GM23338 (cell line): Measurements from ENCODE around the gene PASK. TPM values are rescaled to one million over a fixed set of nuclear protein-coding genes. Genes with fewer than 3 reads are reported as not detected.

Experiments used
- ATAC-seq: fragments of 200-7000 bp; cut with Tn5 transposase; 3 replicates; pipeline ENCODE4 v1.9.1; 2020
- DNase-seq: peaks from one replicate; pipeline ENCODE4 v3.0.0-alpha.2; 2015; ENCODE audit warnings: low spot score
- H2AFZ ChIP-seq: fragments of 200-600 bp; sonication (generic); 2 replicates; pipeline ENCODE4 v1.8.0; 2016; ENCODE audit warnings: antibody characterized with exemption, mild to moderate bottlenecking, moderate library complexity
- H3F3A ChIP-seq: fragments of 200-600 bp; sonication (generic); replicated peaks from 2 replicates; pipeline ENCODE4 v1.8.0; 2017; ENCODE audit warnings: antibody characterized with exemption, mixed run types, low read depth
- H3K27ac ChIP-seq: fragments of 200-600 bp; sonication (generic); 2 replicates; pipeline ENCODE4 v1.6.1; 2016; ENCODE audit warnings: low read depth
- H3K27me3 ChIP-seq: fragments of 200-600 bp; sonication (generic); 2 replicates; pipeline ENCODE4 v1.8.0; 2016; ENCODE audit warnings: mild to moderate bottlenecking, mixed run types, moderate library complexity; ENCODE audit not compliant: insufficient read depth
- H3K36me3 ChIP-seq: fragments of 200-600 bp; sonication (generic); 2 replicates; pipeline ENCODE4 v1.8.0; 2016; ENCODE audit warnings: mild to moderate bottlenecking; ENCODE audit not compliant: insufficient read depth
- H3K4me1 ChIP-seq: fragments of 200-600 bp; sonication (generic); 2 replicates; pipeline ENCODE4 v1.8.0; 2016; ENCODE audit warnings: mild to moderate bottlenecking, moderate library complexity; ENCODE audit not compliant: insufficient read depth
- H3K4me2 ChIP-seq: fragments of 200-600 bp; sonication (generic); 2 replicates; pipeline ENCODE4 v1.7.1; 2017; ENCODE audit warnings: mixed run types
- H3K4me3 ChIP-seq: fragments of 200-600 bp; sonication (generic); 2 replicates; pipeline ENCODE4 v1.6.1; 2016; ENCODE audit warnings: mixed run types
- H3K79me2 ChIP-seq: fragments of 200-600 bp; sonication (generic); replicated peaks from 2 replicates; pipeline ENCODE4 v1.8.0; 2017; ENCODE audit warnings: mild to moderate bottlenecking; ENCODE audit not compliant: insufficient read depth
- H3K9me2 ChIP-seq: fragments of 200-600 bp; sonication (generic); 2 replicates; pipeline ENCODE4 v1.8.0; 2017; ENCODE audit not compliant: insufficient read depth
- H4K20me1 ChIP-seq: fragments of 200-600 bp; sonication (generic); replicated peaks from 2 replicates; pipeline ENCODE4 v1.8.0; 2017; ENCODE audit warnings: mild to moderate bottlenecking; ENCODE audit not compliant: insufficient read depth
- H3K27ac Mint-ChIP-seq: 2 replicates; pipeline ENCODE4 v1.8.0; 2020; ENCODE audit warnings: inconsistent platforms, mild to moderate bottlenecking, moderate library complexity, mixed read lengths
- H3K27me3 Mint-ChIP-seq: 3 replicates; pipeline ENCODE4 v1.8.0; 2022; ENCODE audit warnings: low read depth, mild to moderate bottlenecking, moderate library complexity, mixed read lengths, inconsistent platforms; ENCODE audit not compliant: insufficient read depth, poor library complexity
- H3K36me3 Mint-ChIP-seq: 3 replicates; pipeline ENCODE4 v1.8.0; 2021; ENCODE audit warnings: low read depth, mild to moderate bottlenecking, inconsistent platforms, moderate library complexity, mixed read lengths
- H3K4me1 Mint-ChIP-seq: 3 replicates; pipeline ENCODE4 v1.8.0; 2020; ENCODE audit warnings: mild to moderate bottlenecking, inconsistent platforms, mixed read lengths
- H3K4me3 Mint-ChIP-seq: 3 replicates; pipeline ENCODE4 v1.8.0; 2021; ENCODE audit warnings: moderate library complexity, mild to moderate bottlenecking, inconsistent platforms, mixed read lengths
- H3K9me3 Mint-ChIP-seq: 3 replicates; pipeline ENCODE4 v1.8.0; 2020; ENCODE audit warnings: moderate library complexity, mild to moderate bottlenecking, inconsistent platforms, mixed read lengths
- CREB1 ChIP-seq: fragments of 250-450 bp; sonication (Bioruptor Pico); IDR thresholded peaks from 2 replicates; pipeline ENCODE4 v1.5.0; 2020; ENCODE audit warnings: low read depth, mild to moderate bottlenecking, moderate library complexity
- ETS1 ChIP-seq: IDR thresholded peaks from 2 replicates; pipeline ENCODE4 v1.6.1; 2016; ENCODE audit warnings: antibody characterized with exemption
- EZH2 ChIP-seq: fragments of 200-600 bp; sonication (generic); IDR thresholded peaks from one replicate; pipeline ENCODE4 v1.8.0; 2017; ENCODE audit warnings: antibody characterized with exemption, mild to moderate bottlenecking, low read depth; ENCODE audit not compliant: unreplicated experiment
- EZH2phosphoT487 ChIP-seq: fragments of 200-600 bp; sonication (generic); IDR thresholded peaks from one replicate; pipeline ENCODE4 v1.8.1; 2018; ENCODE audit warnings: antibody characterized with exemption; ENCODE audit not compliant: unreplicated experiment
- JUNB ChIP-seq: IDR thresholded peaks from one replicate; pipeline ENCODE4 v1.6.1; 2016; ENCODE audit warnings: antibody characterized with exemption; ENCODE audit not compliant: unreplicated experiment
- NANOG ChIP-seq: IDR thresholded peaks from 2 replicates; pipeline ENCODE4 v1.6.1; 2016; ENCODE audit warnings: antibody characterized with exemption, borderline replicate concordance
- POLR2AphosphoS5 ChIP-seq: IDR thresholded peaks from 2 replicates; pipeline ENCODE4 v1.6.1; 2016; ENCODE audit warnings: antibody characterized with exemption, low read depth
- REST ChIP-seq: IDR thresholded peaks from one replicate; pipeline ENCODE4 v1.6.1; 2018; ENCODE audit warnings: antibody characterized with exemption; ENCODE audit not compliant: unreplicated experiment
- STAT1 ChIP-seq: IDR thresholded peaks from one replicate; pipeline ENCODE4 v1.6.1; 2016; ENCODE audit warnings: antibody characterized with exemption; ENCODE audit not compliant: unreplicated experiment
- ZNF331 ChIP-seq: fragments of 250-450 bp; sonication (Bioruptor Pico); IDR thresholded peaks from 2 replicates; pipeline ENCODE4 v1.5.0; 2020; ENCODE audit warnings: low read depth, mild to moderate bottlenecking, moderate library complexity
- polyA plus RNA-seq: library from polyadenylated mRNA; unstranded; fragments of >200 nt; fragmentation: Nextera tagmentation; extraction: Ambion mirVana; gene quantifications from 2 replicates; pipeline ENCODE4 v1.2.1, GENCODE V29; 2016
- total RNA-seq: library from RNA; depleted of rRNA; stranded (reverse); fragments of >200 nt; shearing (Covaris generic); gene quantifications from 2 replicates; pipeline ENCODE4 v1.2.3, GENCODE V29; 2014
- TF ChIP-seq, protein P1 (sequence below): fragments of 250-450 bp; sonication (Bioruptor Pico); IDR thresholded peaks from 2 replicates; pipeline ENCODE4 v1.5.0; 2020; ENCODE audit warnings: mild to moderate bottlenecking, moderate library complexity

PASK gene
- total and polyA plus RNA-seq, 2 experiments from 2014 or later, result 12.5 to 38.4 TPM

- no peak overlapping the region for H3K27ac Mint-ChIP-seq
- peaks cover 9% of the 10 kb centered on the region for H3K27me3 Mint-ChIP-seq
- Histone ChIP-seq H3F3A (no peaks in the 10 kb centered on the region), H2AFZ (no peak overlapping the region), H3K4me1 (peaks cover 11% of the 10 kb centered on the region; the same call in 1 of the 2 replicates), H3K4me2 (no peak overlapping the region), H3K79me2 (peaks cover 45% of the 10 kb centered on the region), H3K27me3 (no peaks in the 10 kb centered on the region), H4K20me1 (peaks cover 27% of the 10 kb centered on the region), H3K27ac (no peak overlapping the region), H3K4me3 (no peak overlapping the region), H3K36me3 (peaks cover 22% of the 10 kb centered on the region), H3K9me2 (no peaks in the 10 kb centered on the region)
- H3K4me3 Mint-ChIP-seq, result no peak overlapping the region
- H3K9me3 Mint-ChIP-seq, result no peaks in the 10 kb centered on the region
- peaks cover 13% of the 10 kb centered on the region for H3K4me1 Mint-ChIP-seq
- no peak for DNase-seq
- TF ChIP-seq CREB1 (CRISPR knock-in tag) (no peak), NANOG (no peak), STAT1 (no peak), ZNF331 (CRISPR knock-in tag) (no peak), ETS1 (no peak)
- no peak for ATAC-seq
- H3K36me3 Mint-ChIP-seq, result peaks cover 55% of the 10 kb centered on the region
These were observed 53.5 kb downstream of the PASK start for GRCh38 chr2:241095594-241096290.

GRCh38 chr2:241094924-241095420 lies 54.3 kb downstream of the PASK start:
- no peak overlapping the region for H3K4me2 ChIP-seq
- peaks cover 13% of the 10 kb centered on the region for H3K4me1 Mint-ChIP-seq
- no peak for TF ChIP-seq EZH2
- no peak for TF ChIP-seq CREB1 (CRISPR knock-in tag)
- TF ChIP-seq EZH2phosphoT487, result no peak
- TF ChIP-seq, protein P1, sequence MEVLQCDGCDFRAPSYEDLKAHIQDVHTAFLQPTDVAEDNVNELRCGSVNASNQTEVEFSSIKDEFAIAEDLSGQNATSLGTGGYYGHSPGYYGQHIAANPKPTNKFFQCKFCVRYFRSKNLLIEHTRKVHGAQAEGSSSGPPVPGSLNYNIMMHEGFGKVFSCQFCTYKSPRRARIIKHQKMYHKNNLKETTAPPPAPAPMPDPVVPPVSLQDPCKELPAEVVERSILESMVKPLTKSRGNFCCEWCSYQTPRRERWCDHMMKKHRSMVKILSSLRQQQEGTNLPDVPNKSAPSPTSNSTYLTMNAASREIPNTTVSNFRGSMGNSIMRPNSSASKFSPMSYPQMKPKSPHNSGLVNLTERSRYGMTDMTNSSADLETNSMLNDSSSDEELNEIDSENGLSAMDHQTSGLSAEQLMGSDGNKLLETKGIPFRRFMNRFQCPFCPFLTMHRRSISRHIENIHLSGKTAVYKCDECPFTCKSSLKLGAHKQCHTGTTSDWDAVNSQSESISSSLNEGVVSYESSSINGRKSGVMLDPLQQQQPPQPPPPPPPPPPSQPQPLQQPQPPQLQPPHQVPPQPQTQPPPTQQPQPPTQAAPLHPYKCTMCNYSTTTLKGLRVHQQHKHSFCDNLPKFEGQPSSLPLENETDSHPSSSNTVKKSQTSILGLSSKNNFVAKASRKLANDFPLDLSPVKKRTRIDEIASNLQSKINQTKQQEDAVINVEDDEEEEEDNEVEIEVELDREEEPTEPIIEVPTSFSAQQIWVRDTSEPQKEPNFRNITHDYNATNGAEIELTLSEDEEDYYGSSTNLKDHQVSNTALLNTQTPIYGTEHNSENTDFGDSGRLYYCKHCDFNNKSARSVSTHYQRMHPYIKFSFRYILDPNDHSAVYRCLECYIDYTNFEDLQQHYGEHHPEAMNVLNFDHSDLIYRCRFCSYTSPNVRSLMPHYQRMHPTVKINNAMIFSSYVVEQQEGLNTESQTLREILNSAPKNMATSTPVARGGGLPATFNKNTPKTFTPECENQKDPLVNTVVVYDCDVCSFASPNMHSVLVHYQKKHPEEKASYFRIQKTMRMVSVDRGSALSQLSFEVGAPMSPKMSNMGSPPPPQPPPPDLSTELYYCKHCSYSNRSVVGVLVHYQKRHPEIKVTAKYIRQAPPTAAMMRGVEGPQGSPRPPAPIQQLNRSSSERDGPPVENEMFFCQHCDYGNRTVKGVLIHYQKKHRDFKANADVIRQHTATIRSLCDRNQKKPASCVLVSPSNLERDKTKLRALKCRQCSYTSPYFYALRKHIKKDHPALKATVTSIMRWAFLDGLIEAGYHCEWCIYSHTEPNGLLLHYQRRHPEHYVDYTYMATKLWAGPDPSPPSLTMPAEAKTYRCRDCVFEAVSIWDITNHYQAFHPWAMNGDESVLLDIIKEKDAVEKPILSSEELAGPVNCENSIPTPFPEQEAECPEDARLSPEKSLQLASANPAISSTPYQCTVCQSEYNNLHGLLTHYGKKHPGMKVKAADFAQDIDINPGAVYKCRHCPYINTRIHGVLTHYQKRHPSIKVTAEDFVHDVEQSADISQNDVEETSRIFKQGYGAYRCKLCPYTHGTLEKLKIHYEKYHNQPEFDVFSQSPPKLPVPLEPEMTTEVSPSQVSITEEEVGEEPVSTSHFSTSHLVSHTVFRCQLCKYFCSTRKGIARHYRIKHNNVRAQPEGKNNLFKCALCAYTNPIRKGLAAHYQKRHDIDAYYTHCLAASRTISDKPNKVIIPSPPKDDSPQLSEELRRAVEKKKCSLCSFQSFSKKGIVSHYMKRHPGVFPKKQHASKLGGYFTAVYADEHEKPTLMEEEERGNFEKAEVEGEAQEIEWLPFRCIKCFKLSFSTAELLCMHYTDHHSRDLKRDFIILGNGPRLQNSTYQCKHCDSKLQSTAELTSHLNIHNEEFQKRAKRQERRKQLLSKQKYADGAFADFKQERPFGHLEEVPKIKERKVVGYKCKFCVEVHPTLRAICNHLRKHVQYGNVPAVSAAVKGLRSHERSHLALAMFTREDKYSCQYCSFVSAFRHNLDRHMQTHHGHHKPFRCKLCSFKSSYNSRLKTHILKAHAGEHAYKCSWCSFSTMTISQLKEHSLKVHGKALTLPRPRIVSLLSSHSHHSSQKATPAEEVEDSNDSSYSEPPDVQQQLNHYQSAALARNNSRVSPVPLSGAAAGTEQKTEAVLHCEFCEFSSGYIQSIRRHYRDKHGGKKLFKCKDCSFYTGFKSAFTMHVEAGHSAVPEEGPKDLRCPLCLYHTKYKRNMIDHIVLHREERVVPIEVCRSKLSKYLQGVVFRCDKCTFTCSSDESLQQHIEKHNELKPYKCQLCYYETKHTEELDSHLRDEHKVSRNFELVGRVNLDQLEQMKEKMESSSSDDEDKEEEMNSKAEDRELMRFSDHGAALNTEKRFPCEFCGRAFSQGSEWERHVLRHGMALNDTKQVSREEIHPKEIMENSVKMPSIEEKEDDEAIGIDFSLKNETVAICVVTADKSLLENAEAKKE (CRISPR knock-in tag), result no peak
- no peak for TF ChIP-seq REST
- no peak for TF ChIP-seq JUNB
- no peak for TF ChIP-seq POLR2AphosphoS5

More at GRCh38 chr2:241094924-241095420, 54.3 kb downstream of the PASK start:
- no peaks in the 10 kb centered on the region for H3K9me2 ChIP-seq
- no peaks in the 10 kb centered on the region for H3F3A ChIP-seq
- H3K27me3 Mint-ChIP-seq, result peaks cover 9% of the 10 kb centered on the region
- no peaks in the 10 kb centered on the region for H3K9me3 Mint-ChIP-seq
- H3K4me1 ChIP-seq, result peaks cover 11% of the 10 kb centered on the region; the same call in 1 of the 2 replicates
- peak overlapping the region; percentile 82 for H3K27ac Mint-ChIP-seq
- DNase-seq (no peak), ATAC-seq (no peak)
- H3K4me3 ChIP-seq, result no peak overlapping the region
- H3K27ac ChIP-seq, result 0 out of 2 replicates have a peak overlapping the region, but pooled peaks have one; percentile 60
- H3K36me3 ChIP-seq, result peaks cover 23% of the 10 kb centered on the region
- peaks cover 58% of the 10 kb centered on the region for H3K36me3 Mint-ChIP-seq
- H3K79me2 ChIP-seq, result peaks cover 39% of the 10 kb centered on the region
- H2AFZ ChIP-seq, result no peak overlapping the region
- no peaks in the 10 kb centered on the region for H3K27me3 ChIP-seq
- H3K4me3 Mint-ChIP-seq, result peak overlapping the region; percentile 26; the same call in 1 of the 3 replicates
- peaks cover 29% of the 10 kb centered on the region for H4K20me1 ChIP-seq
